ENCODE results near the gene SCP2.

GRCh38 chr1:53047737-53048736 is 121.0 kb downstream of the SCP2 start:
- TF ChIP-seq, protein P1, sequence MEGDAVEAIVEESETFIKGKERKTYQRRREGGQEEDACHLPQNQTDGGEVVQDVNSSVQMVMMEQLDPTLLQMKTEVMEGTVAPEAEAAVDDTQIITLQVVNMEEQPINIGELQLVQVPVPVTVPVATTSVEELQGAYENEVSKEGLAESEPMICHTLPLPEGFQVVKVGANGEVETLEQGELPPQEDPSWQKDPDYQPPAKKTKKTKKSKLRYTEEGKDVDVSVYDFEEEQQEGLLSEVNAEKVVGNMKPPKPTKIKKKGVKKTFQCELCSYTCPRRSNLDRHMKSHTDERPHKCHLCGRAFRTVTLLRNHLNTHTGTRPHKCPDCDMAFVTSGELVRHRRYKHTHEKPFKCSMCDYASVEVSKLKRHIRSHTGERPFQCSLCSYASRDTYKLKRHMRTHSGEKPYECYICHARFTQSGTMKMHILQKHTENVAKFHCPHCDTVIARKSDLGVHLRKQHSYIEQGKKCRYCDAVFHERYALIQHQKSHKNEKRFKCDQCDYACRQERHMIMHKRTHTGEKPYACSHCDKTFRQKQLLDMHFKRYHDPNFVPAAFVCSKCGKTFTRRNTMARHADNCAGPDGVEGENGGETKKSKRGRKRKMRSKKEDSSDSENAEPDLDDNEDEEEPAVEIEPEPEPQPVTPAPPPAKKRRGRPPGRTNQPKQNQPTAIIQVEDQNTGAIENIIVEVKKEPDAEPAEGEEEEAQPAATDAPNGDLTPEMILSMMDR (conservative IDR thresholded peaks at IDR 0.05; ENCODE audit: low read depth, low read length), result no peak
- no peak for TF ChIP-seq EZH2 (IDR thresholded peaks at IDR 0.05; ENCODE audit: borderline replicate concordance, low read depth, low read length, poor library complexity, severe bottlenecking)

Data from A673 (cell line).